ENCODE results near the gene SCN7A. TPM values are rescaled to one million over a fixed set of nuclear protein-coding genes. Genes with fewer than 3 reads are reported as not detected.

The SCN7A gene
- total and polyA plus RNA-seq, 3 donors from 2014 or later, result 3.3 to 13.8 (median 8.7) TPM

DNA sequence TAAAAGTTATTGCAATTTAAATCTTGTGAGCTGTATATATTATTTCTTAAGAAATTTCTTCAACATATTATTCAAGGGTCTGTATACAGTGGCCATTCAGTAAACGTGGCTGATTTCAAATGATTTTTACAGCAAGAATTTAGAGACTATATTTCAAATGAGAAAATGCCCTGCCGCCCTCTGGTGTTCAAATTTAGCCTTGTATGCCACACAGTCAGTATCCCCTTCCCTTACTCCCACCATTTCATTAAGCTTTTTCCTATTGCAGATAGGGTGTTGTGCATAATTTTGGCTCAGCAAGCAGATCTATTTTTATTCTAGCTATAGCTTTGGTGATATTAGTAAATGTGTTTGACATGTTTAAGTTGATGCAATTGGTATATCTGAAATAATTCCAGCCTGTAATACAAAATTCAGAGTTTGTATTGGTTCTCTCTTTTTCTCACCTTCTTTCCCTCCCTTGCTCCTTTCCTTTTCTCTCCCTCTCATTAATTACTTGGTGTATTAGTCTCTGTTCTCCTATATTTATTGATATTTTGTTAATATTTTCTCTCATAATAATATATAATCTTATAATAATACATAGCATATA is 22.8 kb upstream of the SCN7A start:
- intact Hi-C loops (cut with DNase I; ENCODE audit: low total_unique reads), result no loop called here
- no peak overlapping the region for H3K27ac ChIP-seq
- no peaks in the 10 kb centered on the region for H3K9me3 ChIP-seq
- 17 to 42% methylated on average over 2 of the region's 2 CpGs for WGBS, 2 donors
- no peak overlapping the region for H3K4me3 ChIP-seq
- H3K4me1 ChIP-seq, result no peaks in the 10 kb centered on the region
- no peaks in the 10 kb centered on the region for H3K27me3 ChIP-seq
- TF ChIP-seq, protein P1, sequence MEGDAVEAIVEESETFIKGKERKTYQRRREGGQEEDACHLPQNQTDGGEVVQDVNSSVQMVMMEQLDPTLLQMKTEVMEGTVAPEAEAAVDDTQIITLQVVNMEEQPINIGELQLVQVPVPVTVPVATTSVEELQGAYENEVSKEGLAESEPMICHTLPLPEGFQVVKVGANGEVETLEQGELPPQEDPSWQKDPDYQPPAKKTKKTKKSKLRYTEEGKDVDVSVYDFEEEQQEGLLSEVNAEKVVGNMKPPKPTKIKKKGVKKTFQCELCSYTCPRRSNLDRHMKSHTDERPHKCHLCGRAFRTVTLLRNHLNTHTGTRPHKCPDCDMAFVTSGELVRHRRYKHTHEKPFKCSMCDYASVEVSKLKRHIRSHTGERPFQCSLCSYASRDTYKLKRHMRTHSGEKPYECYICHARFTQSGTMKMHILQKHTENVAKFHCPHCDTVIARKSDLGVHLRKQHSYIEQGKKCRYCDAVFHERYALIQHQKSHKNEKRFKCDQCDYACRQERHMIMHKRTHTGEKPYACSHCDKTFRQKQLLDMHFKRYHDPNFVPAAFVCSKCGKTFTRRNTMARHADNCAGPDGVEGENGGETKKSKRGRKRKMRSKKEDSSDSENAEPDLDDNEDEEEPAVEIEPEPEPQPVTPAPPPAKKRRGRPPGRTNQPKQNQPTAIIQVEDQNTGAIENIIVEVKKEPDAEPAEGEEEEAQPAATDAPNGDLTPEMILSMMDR (IDR thresholded peaks at IDR 0.05), result peak; percentile 27 to 59 (median 56)
- no peak for TF ChIP-seq POLR2A (IDR thresholded peaks at IDR 0.05)
- no peaks in the 10 kb centered on the region for H3K36me3 ChIP-seq (ENCODE audit: low read depth, missing control alignments)
- DNase-seq, result peak; percentile 74

DNA sequence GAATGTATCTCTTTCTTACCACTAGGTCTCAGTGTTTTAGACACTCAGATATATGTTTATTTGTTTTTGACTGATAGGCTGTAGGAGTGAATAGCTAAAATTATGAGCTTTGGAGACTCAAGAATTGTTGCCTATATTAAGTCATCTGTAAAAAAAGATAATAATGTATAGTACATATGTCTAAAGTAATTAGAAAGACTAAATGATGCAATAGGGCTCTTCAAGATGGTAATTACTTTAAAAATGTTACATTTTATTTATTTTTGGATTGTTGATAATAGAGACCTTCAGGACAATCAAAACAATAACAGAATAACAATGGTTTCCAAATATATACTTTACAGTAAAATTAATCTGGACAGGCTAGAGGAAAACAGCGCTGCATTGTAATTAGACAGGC is 19.9 kb upstream of the SCN7A start:
- Histone ChIP-seq H3K9me3 (no peaks in the 10 kb centered on the region), H3K27ac (no peak overlapping the region), H3K27me3 (no peaks in the 10 kb centered on the region), H3K36me3 (ENCODE audit: low read depth, missing control alignments) (no peaks in the 10 kb centered on the region), H3K4me1 (no peaks in the 10 kb centered on the region), H3K4me3 (no peak overlapping the region)
- 91 to 97% methylated on average over 1 of the region's 1 CpG for WGBS, 2 donors
- TF ChIP-seq, protein P1 (IDR thresholded peaks at IDR 0.05), result no peak
- no peak for TF ChIP-seq POLR2A (IDR thresholded peaks at IDR 0.05)
- DNase-seq, result no peak
- intact Hi-C loops (cut with DNase I; ENCODE audit: low total_unique reads), result no loop called here

DNA sequence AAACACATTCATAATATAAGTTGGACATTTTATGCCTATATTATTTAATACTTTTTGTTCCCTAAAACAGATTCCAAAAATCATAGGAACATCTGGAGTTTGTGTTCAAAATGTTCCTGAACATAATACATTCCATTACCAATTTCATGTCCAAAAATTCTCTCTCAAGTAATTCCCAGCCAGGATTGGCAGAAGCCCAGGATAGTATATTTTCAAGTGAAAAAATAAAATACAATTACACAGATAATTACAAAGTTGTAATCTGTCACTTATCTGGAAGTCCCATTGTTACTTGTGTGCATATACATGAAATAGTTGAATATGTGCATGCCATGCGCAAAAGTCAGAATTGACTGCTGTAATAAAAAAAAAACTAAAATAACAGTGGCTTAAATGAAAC is 5.2 kb upstream of the SCN7A start:
- Histone ChIP-seq H3K36me3 (ENCODE audit: low read depth, missing control alignments) (no peaks in the 10 kb centered on the region), H3K27ac (no peak overlapping the region), H3K27me3 (no peaks in the 10 kb centered on the region), H3K4me1 (peaks cover 8% of the 10 kb centered on the region), H3K4me3 (no peak overlapping the region), H3K9me3 (no peaks in the 10 kb centered on the region)
- intact Hi-C loops (cut with DNase I; ENCODE audit: low total_unique reads), result no loop called here
- WGBS, 2 donors, result 57 to 68% methylated on average over 1 of the region's 1 CpG
- TF ChIP-seq, protein P1 (IDR thresholded peaks at IDR 0.05), result no peak
- no peak for TF ChIP-seq POLR2A (IDR thresholded peaks at IDR 0.05)
- peak; percentile 31 for DNase-seq

DNA sequence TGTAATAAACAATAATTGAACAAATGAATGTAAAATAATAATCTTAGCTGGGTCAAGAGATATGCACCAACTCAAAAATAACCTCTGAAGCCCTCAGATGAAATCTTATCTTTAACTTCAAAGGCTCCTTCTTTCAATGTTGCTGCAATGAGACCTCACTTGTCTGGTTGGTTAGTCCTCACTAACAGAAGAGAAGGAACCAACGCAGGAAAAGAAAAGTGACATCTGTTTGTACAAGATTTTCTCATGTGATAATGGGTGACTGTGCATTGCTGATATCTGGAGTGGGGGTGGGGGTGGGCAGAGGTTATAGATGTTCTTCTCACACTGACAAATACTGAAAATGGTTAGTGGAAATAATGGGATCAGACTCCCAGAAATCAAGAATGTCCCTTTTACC is 2.6 kb downstream of the SCN7A start:
- TF ChIP-seq, protein P1 (IDR thresholded peaks at IDR 0.05), result no peak
- TF ChIP-seq POLR2A (IDR thresholded peaks at IDR 0.05), result no peak
- Histone ChIP-seq H3K9me3 (no peaks in the 10 kb centered on the region), H3K36me3 (ENCODE audit: low read depth, missing control alignments) (no peaks in the 10 kb centered on the region), H3K4me1 (peaks cover 8% of the 10 kb centered on the region), H3K4me3 (no peak overlapping the region), H3K27me3 (no peaks in the 10 kb centered on the region), H3K27ac (no peak overlapping the region)
- intact Hi-C loops (cut with DNase I; ENCODE audit: low total_unique reads), result no loop called here
- WGBS, 2 donors, result 18 to 69% methylated on average over 1 of the region's 1 CpG
- DNase-seq, result no peak

DNA sequence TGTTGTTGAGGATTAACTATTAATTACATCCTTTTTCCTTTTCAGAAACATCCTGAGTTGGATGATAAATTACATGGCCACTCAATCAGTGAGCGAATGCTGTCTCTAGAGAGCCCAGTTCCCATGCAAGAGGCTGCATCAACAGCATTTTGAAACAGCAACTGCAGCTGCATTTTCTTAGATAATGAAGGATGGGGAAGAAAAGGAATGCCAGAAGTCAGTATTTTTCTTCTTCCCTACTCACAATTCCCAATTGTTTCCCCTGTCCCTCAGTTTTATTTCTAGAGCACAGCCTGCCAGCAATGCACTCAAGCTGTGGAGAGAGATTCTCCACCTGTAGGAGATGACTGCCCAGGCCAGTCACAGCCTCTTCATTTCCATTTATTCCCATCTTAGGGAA is 6.9 kb downstream of the SCN7A start:
- H3K27ac ChIP-seq, result no peak overlapping the region
- H3K4me3 ChIP-seq, result no peak overlapping the region
- intact Hi-C loops (cut with DNase I; ENCODE audit: low total_unique reads), result no loop called here
- no peak for DNase-seq
- H3K9me3 ChIP-seq, result no peaks in the 10 kb centered on the region
- no peaks in the 10 kb centered on the region for H3K27me3 ChIP-seq
- H3K36me3 ChIP-seq (ENCODE audit: low read depth, missing control alignments), result no peaks in the 10 kb centered on the region
- peaks cover 11% of the 10 kb centered on the region for H3K4me1 ChIP-seq
- 73 to 89% methylated on average over 1 of the region's 1 CpG for WGBS, 2 donors
- TF ChIP-seq POLR2A (IDR thresholded peaks at IDR 0.05), result no peak
- TF ChIP-seq, protein P1 (IDR thresholded peaks at IDR 0.05), result no peak

All from testis (tissue), 3 donors.